ENCODE measurements around the gene CCNK.

DNA sequence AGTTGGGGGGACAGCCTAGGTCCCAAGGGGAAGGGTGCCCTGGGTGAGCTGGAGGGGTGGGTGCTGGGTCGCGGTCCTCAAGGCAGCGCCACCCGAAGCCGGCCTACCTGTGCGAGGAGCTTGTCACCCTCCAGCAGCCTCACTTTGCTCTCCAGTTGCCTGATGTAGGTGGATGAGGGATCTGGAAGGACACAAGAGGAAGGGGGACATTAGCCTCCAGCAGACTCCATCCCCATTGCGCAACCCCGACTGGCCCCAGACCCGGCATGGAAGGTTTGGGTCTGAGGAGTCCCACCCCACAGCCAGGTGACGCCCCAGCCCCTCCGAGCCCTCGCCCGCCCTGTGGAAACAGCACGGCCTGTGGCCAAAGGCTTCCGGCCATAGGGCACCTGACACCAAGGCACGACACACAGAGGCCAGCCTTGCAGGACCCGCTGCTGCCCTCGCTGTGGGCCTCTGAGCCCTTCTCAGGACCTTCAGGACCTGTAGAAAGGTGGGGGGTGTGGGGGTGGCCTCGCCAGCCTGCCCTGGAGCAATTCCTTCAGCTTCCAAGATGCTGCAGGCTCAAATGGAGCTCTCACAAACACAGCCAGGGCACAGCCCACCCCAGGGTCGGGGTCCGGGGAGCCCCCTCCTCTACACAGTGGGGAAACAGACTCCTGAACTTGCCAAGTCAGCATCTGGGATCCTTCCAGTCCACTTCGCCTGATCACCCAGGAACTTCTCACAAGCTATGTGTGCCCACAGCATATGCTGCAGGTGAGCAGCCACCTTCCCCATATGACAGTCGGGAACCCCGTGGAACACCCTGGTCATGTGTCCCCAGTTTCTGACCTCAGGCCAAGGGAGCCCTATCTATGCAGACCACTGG is 54.9 kb downstream of the CCNK start:
- TF ChIP-seq CTCF (IDR thresholded peaks at IDR 0.05; ENCODE audit: low read depth, low read length) (no peak), MYC (IDR thresholded peaks at IDR 0.05; ENCODE audit: low read depth, low read length) (no peak)

Data from NB4 (cell line).